IPS-15b (cell line): Measurements from ENCODE around the gene TSPO2.
A peak's percentile ranks its signal among the peaks of the same experiment; 100 is the strongest.

ENCODE experiments used
- H3K27me3 ChIP-seq: one replicate; pipeline ENCODE4 v1.6.1; 2013; ENCODE audit warnings: low read length; ENCODE audit not compliant: control insufficient read depth, insufficient read depth
- H3K36me3 ChIP-seq: one replicate; pipeline ENCODE4 v1.6.1; 2013; ENCODE audit warnings: low read length; ENCODE audit not compliant: control insufficient read depth, insufficient read depth
- H3K4me1 ChIP-seq: one replicate; pipeline ENCODE4 v1.6.1; 2013; ENCODE audit warnings: mild to moderate bottlenecking, low read length; ENCODE audit not compliant: control insufficient read depth, insufficient read depth
- H3K4me3 ChIP-seq: one replicate; pipeline ENCODE4 v1.5.1; 2013; ENCODE audit warnings: low read depth, low read length
- H3K9ac ChIP-seq: one replicate; pipeline ENCODE4 v1.6.1; 2013; ENCODE audit warnings: low read depth, mild to moderate bottlenecking, low read length
- H3K9me3 ChIP-seq: one replicate; pipeline ENCODE4 v1.6.1; 2013; ENCODE audit warnings: mild to moderate bottlenecking, low read length; ENCODE audit not compliant: control insufficient read depth, insufficient read depth

The TSPO2 gene

GRCh38 chr6:41056768-41057490, 14.7 kb downstream of the TSPO2 start:
- H3K4me3 ChIP-seq, result no peak overlapping the region

GRCh38 chr6:41058783-41059181, 16.5 kb downstream of the TSPO2 start:
- no peaks in the 10 kb centered on the region for H3K27me3 ChIP-seq
- no peak overlapping the region for H3K9ac ChIP-seq
- peaks cover 10% of the 10 kb centered on the region for H3K4me1 ChIP-seq
- H3K36me3 ChIP-seq, result no peaks in the 10 kb centered on the region
- no peak overlapping the region for H3K4me3 ChIP-seq
- no peaks in the 10 kb centered on the region for H3K9me3 ChIP-seq

More at GRCh38 chr6:41056768-41057490, 14.7 kb downstream of the TSPO2 start:
- no peaks in the 10 kb centered on the region for H3K36me3 ChIP-seq
- no peak overlapping the region for H3K9ac ChIP-seq
- H3K27me3 ChIP-seq, result no peaks in the 10 kb centered on the region
- H3K9me3 ChIP-seq, result no peaks in the 10 kb centered on the region
- H3K4me1 ChIP-seq, result peaks cover 12% of the 10 kb centered on the region

- no peaks in the 10 kb centered on the region for H3K27me3 ChIP-seq
- no peaks in the 10 kb centered on the region for H3K36me3 ChIP-seq
- H3K4me1 ChIP-seq, result peaks cover 10% of the 10 kb centered on the region
- H3K4me3 ChIP-seq, result no peak overlapping the region
- no peak overlapping the region for H3K9ac ChIP-seq
- no peaks in the 10 kb centered on the region for H3K9me3 ChIP-seq
Measured at GRCh38 chr6:41059556-41059955, 17.3 kb downstream of the TSPO2 start.

- Histone ChIP-seq H3K9me3 (no peaks in the 10 kb centered on the region), H3K4me1 (peaks cover 8% of the 10 kb centered on the region)
Measured at GRCh38 chr6:41061196-41061726, 19.0 kb downstream of the TSPO2 start.

GRCh38 chr6:41062056-41062455, 19.8 kb downstream of the TSPO2 start:
- Histone ChIP-seq H3K9ac (no peak overlapping the region), H3K4me3 (no peak overlapping the region), H3K9me3 (no peaks in the 10 kb centered on the region), H3K36me3 (no peaks in the 10 kb centered on the region), H3K27me3 (no peaks in the 10 kb centered on the region), H3K4me1 (peaks cover 8% of the 10 kb centered on the region)

More at GRCh38 chr6:41061196-41061726, 19.0 kb downstream of the TSPO2 start:
- H3K9ac ChIP-seq, result no peak overlapping the region
- H3K27me3 ChIP-seq, result no peaks in the 10 kb centered on the region
- no peaks in the 10 kb centered on the region for H3K36me3 ChIP-seq
- no peak overlapping the region for H3K4me3 ChIP-seq

GRCh38 chr6:41063884-41064285, 21.6 kb downstream of the TSPO2 start:
- Histone ChIP-seq H3K4me1 (peaks cover 4% of the 10 kb centered on the region), H3K36me3 (no peaks in the 10 kb centered on the region), H3K9me3 (no peaks in the 10 kb centered on the region)

GRCh38 chr6:41064841-41065240, 22.6 kb downstream of the TSPO2 start:
- Histone ChIP-seq H3K9ac (no peak overlapping the region), H3K36me3 (no peaks in the 10 kb centered on the region), H3K9me3 (no peaks in the 10 kb centered on the region), H3K4me3 (no peak overlapping the region), H3K27me3 (no peaks in the 10 kb centered on the region), H3K4me1 (no peaks in the 10 kb centered on the region)

More at GRCh38 chr6:41063884-41064285, 21.6 kb downstream of the TSPO2 start:
- H3K27me3 ChIP-seq, result no peaks in the 10 kb centered on the region
- no peak overlapping the region for H3K4me3 ChIP-seq
- no peak overlapping the region for H3K9ac ChIP-seq

GRCh38 chr6:41065550-41066026, 23.3 kb downstream of the TSPO2 start:
- no peaks in the 10 kb centered on the region for H3K36me3 ChIP-seq

GRCh38 chr6:41066867-41067304, 24.6 kb downstream of the TSPO2 start:
- no peaks in the 10 kb centered on the region for H3K36me3 ChIP-seq
- peaks cover 8% of the 10 kb centered on the region for H3K4me1 ChIP-seq
- H3K9me3 ChIP-seq, result no peaks in the 10 kb centered on the region

More at GRCh38 chr6:41065550-41066026, 23.3 kb downstream of the TSPO2 start:
- Histone ChIP-seq H3K4me1 (peaks cover 2% of the 10 kb centered on the region), H3K4me3 (no peak overlapping the region), H3K9me3 (no peaks in the 10 kb centered on the region), H3K27me3 (no peaks in the 10 kb centered on the region), H3K9ac (no peak overlapping the region)

GRCh38 chr6:41071501-41071922, 29.2 kb downstream of the TSPO2 start:
- H3K9me3 ChIP-seq, result no peaks in the 10 kb centered on the region
- peak overlapping the region; percentile 97 for H3K9ac ChIP-seq
- peak overlapping the region; percentile 95 for H3K4me3 ChIP-seq
- H3K27me3 ChIP-seq, result no peaks in the 10 kb centered on the region
- H3K36me3 ChIP-seq, result no peaks in the 10 kb centered on the region
- H3K4me1 ChIP-seq, result peaks cover 18% of the 10 kb centered on the region

More at GRCh38 chr6:41066867-41067304, 24.6 kb downstream of the TSPO2 start:
- H3K4me3 ChIP-seq, result no peak overlapping the region
- H3K9ac ChIP-seq, result no peak overlapping the region
- no peaks in the 10 kb centered on the region for H3K27me3 ChIP-seq

GRCh38 chr6:41071923-41072835, 29.9 kb downstream of the TSPO2 start, which contains the start of gene OARD1:
Gene OARD1 (minus strand): TSS chr6:41072356. CDS start chr6:41071634, 722 bp downstream.
- H3K9ac ChIP-seq, result peak within 1 kb of the TSS; percentile 97
- H3K4me1 ChIP-seq, result peaks cover 18% of the 10 kb centered on the region
- H3K9me3 ChIP-seq, result no peaks in the 10 kb centered on the region
- peak within 1 kb of the TSS; percentile 95 for H3K4me3 ChIP-seq
- no peaks in the 10 kb centered on the region for H3K36me3 ChIP-seq
- no peaks in the 10 kb centered on the region for H3K27me3 ChIP-seq
